ENCODE measurements around the gene ZNF483.
"Not testable (repeated sequence)": the region's sequence is repeated elsewhere in the genome, so short reads cannot be mapped to it uniquely, and the experiment has no call there.

The ZNF483 gene

GRCh38 chr9:111559000-111559610 is 34.1 kb downstream of the ZNF483 start:
- no peak overlapping the region for H3K27ac ChIP-seq
- H3K36me3 ChIP-seq (replicated peaks): peaks cover 8% of the 10 kb centered on the region
- DNase-seq: peak; percentile 53
- in situ Hi-C loops (cut with HindIII; ENCODE audit: low pct_ligation_motif_present, low sequenced_read_pairs): no loop called here
- H3K27me3 ChIP-seq (replicated peaks): no peaks in the 10 kb centered on the region
- TF ChIP-seq CTCF (IDR thresholded peaks at IDR 0.05; ENCODE audit: low read depth, low read length, missing control alignments): no peak
- no peak overlapping the region for H3K4me3 ChIP-seq (ENCODE audit: low read depth, low read length)

GRCh38 chr9:111561165-111561719 is 36.3 kb downstream of the ZNF483 start:
- H3K4me3 ChIP-seq (ENCODE audit: low read depth, low read length): no peak overlapping the region
- H3K36me3 ChIP-seq (replicated peaks): peaks cover 19% of the 10 kb centered on the region
- no peak for TF ChIP-seq CTCF (IDR thresholded peaks at IDR 0.05; ENCODE audit: low read depth, low read length, missing control alignments)
- in situ Hi-C loops (cut with HindIII; ENCODE audit: low pct_ligation_motif_present, low sequenced_read_pairs): no loop called here
- no peaks in the 10 kb centered on the region for H3K27me3 ChIP-seq (replicated peaks)
- no peak overlapping the region for H3K27ac ChIP-seq
- no peak for DNase-seq

- no peak for DNase-seq
- in situ Hi-C loops (cut with HindIII; ENCODE audit: low pct_ligation_motif_present, low sequenced_read_pairs): no loop called here
- H3K36me3 ChIP-seq (replicated peaks): peaks cover 54% of the 10 kb centered on the region
- H3K27me3 ChIP-seq (replicated peaks): no peaks in the 10 kb centered on the region
- H3K27ac ChIP-seq: no peak overlapping the region
- no peak for TF ChIP-seq CTCF (IDR thresholded peaks at IDR 0.05; ENCODE audit: low read depth, low read length, missing control alignments)
- H3K4me3 ChIP-seq (ENCODE audit: low read depth, low read length): no peak overlapping the region
Measured at GRCh38 chr9:111566234-111566633, 41.3 kb downstream of the ZNF483 start.

- H3K27me3 ChIP-seq (replicated peaks); DNase-seq; H3K4me3 ChIP-seq (ENCODE audit: low read depth, low read length); in situ Hi-C loops (cut with HindIII; ENCODE audit: low pct_ligation_motif_present, low sequenced_read_pairs); H3K27ac ChIP-seq: not testable (repeated sequence)
- peaks cover 57% of the 10 kb centered on the region for H3K36me3 ChIP-seq (replicated peaks)
Measured at GRCh38 chr9:111568127-111568526, 43.1 kb downstream of the ZNF483 start.

- no peak overlapping the region for H3K27ac ChIP-seq
- no peak for TF ChIP-seq CTCF (IDR thresholded peaks at IDR 0.05; ENCODE audit: low read depth, low read length, missing control alignments)
- in situ Hi-C loops (cut with HindIII; ENCODE audit: low pct_ligation_motif_present, low sequenced_read_pairs): no loop called here
- DNase-seq: peak; percentile 75
- H3K4me3 ChIP-seq (ENCODE audit: low read depth, low read length): no peak overlapping the region
- peaks cover 42% of the 10 kb centered on the region for H3K36me3 ChIP-seq (replicated peaks)
- no peaks in the 10 kb centered on the region for H3K27me3 ChIP-seq (replicated peaks)
Measured at GRCh38 chr9:111572950-111573604, 48.1 kb downstream of the ZNF483 start.

GRCh38 chr9:111582888-111583287 is 57.9 kb downstream of the ZNF483 start:
- H3K4me3 ChIP-seq (ENCODE audit: low read depth, low read length): no peak overlapping the region
- in situ Hi-C loops (cut with HindIII; ENCODE audit: low pct_ligation_motif_present, low sequenced_read_pairs): no loop called here
- no peak overlapping the region for H3K27ac ChIP-seq
- DNase-seq: peak; percentile 29
- no peaks in the 10 kb centered on the region for H3K27me3 ChIP-seq (replicated peaks)
- TF ChIP-seq CTCF (IDR thresholded peaks at IDR 0.05; ENCODE audit: low read depth, low read length, missing control alignments): no peak
- H3K36me3 ChIP-seq (replicated peaks): peaks cover 37% of the 10 kb centered on the region
